HepG2 (cell line): Measurements from ENCODE around the gene C1QTNF9. TPM values are rescaled to one million over a fixed set of nuclear protein-coding genes. Genes with fewer than 3 reads are reported as not detected.

ENCODE experiments used
- ASH2L ChIP-seq: fragments of 300-600, 200-600 bp; sonication (generic); IDR thresholded peaks from 2 replicates; pipeline ENCODE4 v1.7.0; 2017; ENCODE audit warnings: low read depth, mild to moderate bottlenecking, moderate library complexity, mixed read lengths, low read length; ENCODE audit not compliant: insufficient read length
- PCBP1 ChIP-seq: fragments of 200-400 bp; formaldehyde crosslinking; IDR thresholded peaks from 2 replicates; pipeline ENCODE4 v1.6.1; 2017; ENCODE audit warnings: mild to moderate bottlenecking, low read depth, low read length, borderline replicate concordance
- SALL1 ChIP-seq: sonication (generic); formaldehyde crosslinking; IDR thresholded peaks from 2 replicates; pipeline ENCODE4 v1.8.0; 2022; ENCODE audit warnings: mild to moderate bottlenecking, missing genetic modification reagents
- SETDB1 ChIP-seq: sonication (generic); formaldehyde crosslinking; IDR thresholded peaks from 2 replicates; pipeline ENCODE4 v1.5.1; 2020; ENCODE audit warnings: missing genetic modification reagents, mild to moderate bottlenecking, borderline replicate concordance
- SOX5 ChIP-seq: IDR thresholded peaks from 2 replicates; pipeline ENCODE4 v1.6.1; 2016; ENCODE audit warnings: borderline replicate concordance
- SPEN ChIP-seq: sonication (generic); formaldehyde crosslinking; IDR thresholded peaks from 2 replicates; pipeline ENCODE4 v1.5.1; 2020; ENCODE audit warnings: low read depth, mild to moderate bottlenecking, missing genetic modification reagents
- THAP11 ChIP-seq: IDR thresholded peaks from 2 replicates; pipeline ENCODE4 v1.6.1; 2016; ENCODE audit warnings: missing biosample characterization, missing genetic modification reagents
- ZFP36L1 ChIP-seq: sonication (generic); formaldehyde crosslinking; IDR thresholded peaks from 2 replicates; pipeline ENCODE4 v1.8.0; 2022; ENCODE audit warnings: mild to moderate bottlenecking, missing genetic modification reagents, moderate library complexity
- ZKSCAN8 ChIP-seq: IDR thresholded peaks from 2 replicates; pipeline ENCODE4 v1.6.1; 2016; ENCODE audit warnings: borderline replicate concordance, missing genetic modification reagents, missing compliant biosample characterization
- ZNF431 ChIP-seq: sonication (generic); formaldehyde crosslinking; IDR thresholded peaks from 2 replicates; pipeline ENCODE4 v1.9.0; 2022; ENCODE audit warnings: missing genetic modification reagents, low read depth, mild to moderate bottlenecking, borderline replicate concordance
- ZNF747 ChIP-seq: sonication (generic); formaldehyde crosslinking; IDR thresholded peaks from 2 replicates; pipeline ENCODE4 v1.8.1; 2023; ENCODE audit warnings: missing genetic modification reagents, mild to moderate bottlenecking, borderline replicate concordance
- ZNF780A ChIP-seq: sonication (generic); formaldehyde crosslinking; IDR thresholded peaks from 2 replicates; pipeline ENCODE4 v1.8.0; 2022; ENCODE audit warnings: mild to moderate bottlenecking, missing genetic modification reagents, moderate library complexity
- ZNF788 ChIP-seq: sonication (generic); formaldehyde crosslinking; IDR thresholded peaks from 2 replicates; pipeline ENCODE4 v1.5.0; 2020; ENCODE audit warnings: mild to moderate bottlenecking, missing genetic modification reagents, borderline replicate concordance
- ZNF83 ChIP-seq: sonication (generic); formaldehyde crosslinking; IDR thresholded peaks from 2 replicates; pipeline ENCODE4 v1.4.0; 2020; ENCODE audit warnings: missing genetic modification reagents, mild to moderate bottlenecking, borderline replicate concordance
- polyA plus RNA-seq, 8 experiments: library from polyadenylated mRNA; depleted of rRNA in 3 of 8; stranded (reverse) in 7 of 8; unstranded in 1 of 8; fragments of >200 nt; fragmentation: Illumina TruSeq in 4 of 8; extraction: Trizol in 4 of 8; gene quantifications; 2 replicates each; pipeline versions ENCODE4 v1.2.1 to v1.2.3, GENCODE V29; 2011 to 2016; ENCODE audit warnings: low read depth in 4 of 8, missing spikeins in 1 of 8, mixed read lengths in 1 of 8; ENCODE audit not compliant: insufficient read depth in 1 of 8
- total RNA-seq, 5 experiments: library from RNA; depleted of rRNA; stranded (reverse); fragments of >200 nt; fragmentation: Illumina TruSeq; extraction: Trizol; gene quantifications; 2 replicates each; pipeline ENCODE4 v1.2.3, GENCODE V29; 2016; ENCODE audit warnings: low read depth in 1 of 5
- TF ChIP-seq, protein P1 (sequence below): sonication (generic); formaldehyde crosslinking; IDR thresholded peaks from 2 replicates; pipeline ENCODE4 v1.5.1; 2020; ENCODE audit warnings: mild to moderate bottlenecking, moderate library complexity, missing genetic modification reagents
- TF ChIP-seq, protein P2 (sequence below): sonication (generic); formaldehyde crosslinking; IDR thresholded peaks from 2 replicates; pipeline ENCODE4 v1.4.0; 2020; ENCODE audit warnings: missing genetic modification reagents, borderline replicate concordance
- TF ChIP-seq, protein P3 (sequence below): sonication (generic); formaldehyde crosslinking; IDR thresholded peaks from 2 replicates; pipeline ENCODE4 v1.4.0; 2020; ENCODE audit warnings: missing genetic modification reagents
- TF ChIP-seq, protein P4 (sequence below): sonication (generic); formaldehyde crosslinking; IDR thresholded peaks from 2 replicates; pipeline ENCODE4; 2020; ENCODE audit warnings: missing genetic modification reagents, mild to moderate bottlenecking, borderline replicate concordance

The C1QTNF9 gene
- total and polyA plus RNA-seq, 2 of the 13 experiments (the other 11 are each of a cell fraction or from before 2014, with no cell fraction given): not detected

DNA sequence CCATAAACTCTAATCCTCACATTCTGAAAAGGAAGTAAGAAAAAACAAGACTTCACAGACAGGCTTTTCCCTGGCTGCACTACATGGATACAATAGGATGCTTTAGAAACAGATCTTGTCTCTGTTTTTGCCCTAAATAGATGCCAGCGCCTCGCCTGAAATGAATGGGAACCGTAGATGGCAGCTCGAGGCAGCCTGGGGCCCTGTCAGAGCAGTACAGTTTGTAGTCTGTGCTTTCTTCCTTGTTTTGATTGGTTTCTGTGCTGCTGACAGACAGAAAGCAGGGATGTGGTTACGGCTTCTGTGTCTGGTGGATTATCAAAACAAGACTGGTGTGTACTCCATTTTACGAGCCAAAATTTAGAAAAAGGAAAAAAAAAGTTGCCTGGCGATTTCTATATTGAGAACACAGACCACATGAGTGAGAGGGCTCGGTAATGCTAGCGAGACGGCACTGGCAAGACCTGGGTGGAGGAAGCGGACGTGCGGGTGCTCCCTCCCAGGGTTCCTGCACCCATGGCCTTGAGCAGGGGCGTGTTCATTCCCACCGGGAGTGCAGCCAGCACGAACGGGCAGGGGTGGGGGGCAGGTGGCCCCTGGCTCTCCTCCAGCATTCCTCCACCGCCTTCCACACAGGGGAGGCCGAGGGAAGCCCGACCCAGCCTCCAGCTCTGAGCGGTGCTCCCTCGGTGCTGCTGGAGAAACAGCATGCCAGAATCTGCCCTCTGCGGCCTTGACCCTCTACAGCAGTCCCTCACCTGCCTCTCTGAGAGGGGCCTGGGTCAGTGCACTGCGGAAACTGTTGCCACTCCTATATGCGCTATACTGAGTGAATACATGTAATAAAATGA is 37.6 kb upstream of the C1QTNF9 start (continued):
- TF ChIP-seq, protein P1, sequence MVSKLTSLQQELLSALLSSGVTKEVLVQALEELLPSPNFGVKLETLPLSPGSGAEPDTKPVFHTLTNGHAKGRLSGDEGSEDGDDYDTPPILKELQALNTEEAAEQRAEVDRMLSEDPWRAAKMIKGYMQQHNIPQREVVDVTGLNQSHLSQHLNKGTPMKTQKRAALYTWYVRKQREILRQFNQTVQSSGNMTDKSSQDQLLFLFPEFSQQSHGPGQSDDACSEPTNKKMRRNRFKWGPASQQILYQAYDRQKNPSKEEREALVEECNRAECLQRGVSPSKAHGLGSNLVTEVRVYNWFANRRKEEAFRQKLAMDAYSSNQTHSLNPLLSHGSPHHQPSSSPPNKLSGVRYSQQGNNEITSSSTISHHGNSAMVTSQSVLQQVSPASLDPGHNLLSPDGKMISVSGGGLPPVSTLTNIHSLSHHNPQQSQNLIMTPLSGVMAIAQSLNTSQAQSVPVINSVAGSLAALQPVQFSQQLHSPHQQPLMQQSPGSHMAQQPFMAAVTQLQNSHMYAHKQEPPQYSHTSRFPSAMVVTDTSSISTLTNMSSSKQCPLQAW (CRISPR knock-in tag): peak; percentile 70; the same call in 1 of the 2 replicates
- no peak for TF ChIP-seq ZNF431
- TF ChIP-seq ZFP36L1: no peak
- TF ChIP-seq ZKSCAN8 (CRISPR knock-in tag): peak; percentile 66; the same call in 1 of the 2 replicates
- TF ChIP-seq, protein P2, sequence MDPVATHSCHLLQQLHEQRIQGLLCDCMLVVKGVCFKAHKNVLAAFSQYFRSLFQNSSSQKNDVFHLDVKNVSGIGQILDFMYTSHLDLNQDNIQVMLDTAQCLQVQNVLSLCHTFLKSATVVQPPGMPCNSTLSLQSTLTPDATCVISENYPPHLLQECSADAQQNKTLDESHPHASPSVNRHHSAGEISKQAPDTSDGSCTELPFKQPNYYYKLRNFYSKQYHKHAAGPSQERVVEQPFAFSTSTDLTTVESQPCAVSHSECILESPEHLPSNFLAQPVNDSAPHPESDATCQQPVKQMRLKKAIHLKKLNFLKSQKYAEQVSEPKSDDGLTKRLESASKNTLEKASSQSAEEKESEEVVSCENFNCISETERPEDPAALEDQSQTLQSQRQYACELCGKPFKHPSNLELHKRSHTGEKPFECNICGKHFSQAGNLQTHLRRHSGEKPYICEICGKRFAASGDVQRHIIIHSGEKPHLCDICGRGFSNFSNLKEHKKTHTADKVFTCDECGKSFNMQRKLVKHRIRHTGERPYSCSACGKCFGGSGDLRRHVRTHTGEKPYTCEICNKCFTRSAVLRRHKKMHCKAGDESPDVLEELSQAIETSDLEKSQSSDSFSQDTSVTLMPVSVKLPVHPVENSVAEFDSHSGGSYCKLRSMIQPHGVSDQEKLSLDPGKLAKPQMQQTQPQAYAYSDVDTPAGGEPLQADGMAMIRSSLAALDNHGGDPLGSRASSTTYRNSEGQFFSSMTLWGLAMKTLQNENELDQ: no peak
- no peak for TF ChIP-seq SETDB1
- TF ChIP-seq, protein P3, sequence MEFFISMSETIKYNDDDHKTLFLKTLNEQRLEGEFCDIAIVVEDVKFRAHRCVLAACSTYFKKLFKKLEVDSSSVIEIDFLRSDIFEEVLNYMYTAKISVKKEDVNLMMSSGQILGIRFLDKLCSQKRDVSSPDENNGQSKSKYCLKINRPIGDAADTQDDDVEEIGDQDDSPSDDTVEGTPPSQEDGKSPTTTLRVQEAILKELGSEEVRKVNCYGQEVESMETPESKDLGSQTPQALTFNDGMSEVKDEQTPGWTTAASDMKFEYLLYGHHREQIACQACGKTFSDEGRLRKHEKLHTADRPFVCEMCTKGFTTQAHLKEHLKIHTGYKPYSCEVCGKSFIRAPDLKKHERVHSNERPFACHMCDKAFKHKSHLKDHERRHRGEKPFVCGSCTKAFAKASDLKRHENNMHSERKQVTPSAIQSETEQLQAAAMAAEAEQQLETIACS: no peak
- peak; percentile 83; the same call in 1 of the 2 replicates for TF ChIP-seq ZNF788 (CRISPR knock-in tag)
- peak; percentile 89 for TF ChIP-seq SALL1 (CRISPR knock-in tag)
- TF ChIP-seq ASH2L: peak; percentile 30
- peak; percentile 72; the same call in 1 of the 2 replicates for TF ChIP-seq SPEN (CRISPR knock-in tag)
- TF ChIP-seq THAP11 (CRISPR knock-in tag): peak; percentile 45
- peak; percentile 49; the same call in 1 of the 2 replicates for TF ChIP-seq SOX5
- TF ChIP-seq ZNF747 (CRISPR knock-in tag): no peak
- no peak for TF ChIP-seq ZNF83 (CRISPR knock-in tag)
- TF ChIP-seq ZNF780A (CRISPR knock-in tag): no peak
- TF ChIP-seq, protein P4, sequence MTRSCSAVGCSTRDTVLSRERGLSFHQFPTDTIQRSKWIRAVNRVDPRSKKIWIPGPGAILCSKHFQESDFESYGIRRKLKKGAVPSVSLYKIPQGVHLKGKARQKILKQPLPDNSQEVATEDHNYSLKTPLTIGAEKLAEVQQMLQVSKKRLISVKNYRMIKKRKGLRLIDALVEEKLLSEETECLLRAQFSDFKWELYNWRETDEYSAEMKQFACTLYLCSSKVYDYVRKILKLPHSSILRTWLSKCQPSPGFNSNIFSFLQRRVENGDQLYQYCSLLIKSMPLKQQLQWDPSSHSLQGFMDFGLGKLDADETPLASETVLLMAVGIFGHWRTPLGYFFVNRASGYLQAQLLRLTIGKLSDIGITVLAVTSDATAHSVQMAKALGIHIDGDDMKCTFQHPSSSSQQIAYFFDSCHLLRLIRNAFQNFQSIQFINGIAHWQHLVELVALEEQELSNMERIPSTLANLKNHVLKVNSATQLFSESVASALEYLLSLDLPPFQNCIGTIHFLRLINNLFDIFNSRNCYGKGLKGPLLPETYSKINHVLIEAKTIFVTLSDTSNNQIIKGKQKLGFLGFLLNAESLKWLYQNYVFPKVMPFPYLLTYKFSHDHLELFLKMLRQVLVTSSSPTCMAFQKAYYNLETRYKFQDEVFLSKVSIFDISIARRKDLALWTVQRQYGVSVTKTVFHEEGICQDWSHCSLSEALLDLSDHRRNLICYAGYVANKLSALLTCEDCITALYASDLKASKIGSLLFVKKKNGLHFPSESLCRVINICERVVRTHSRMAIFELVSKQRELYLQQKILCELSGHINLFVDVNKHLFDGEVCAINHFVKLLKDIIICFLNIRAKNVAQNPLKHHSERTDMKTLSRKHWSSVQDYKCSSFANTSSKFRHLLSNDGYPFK (CRISPR knock-in tag): no peak
- no peak for TF ChIP-seq PCBP1
